ES-I3 (cell line): Measurements from ENCODE around the gene NUB1.

Experiments
- H3K36me3 ChIP-seq: 2 replicates; pipeline ENCODE4 v1.6.1; 2013; ENCODE audit warnings: mild to moderate bottlenecking, low read length, control low read depth, moderate library complexity; ENCODE audit not compliant: insufficient read depth
- H3K4me1 ChIP-seq: 2 replicates; pipeline ENCODE4 v1.6.1; 2013; ENCODE audit warnings: mild to moderate bottlenecking, control low read depth, low read length; ENCODE audit not compliant: insufficient read depth
- H3K9ac ChIP-seq: 2 replicates; pipeline ENCODE4 v1.6.1; 2013; ENCODE audit warnings: low read depth, mild to moderate bottlenecking, low read length, moderate library complexity
- H3K9me3 ChIP-seq: 2 replicates; pipeline ENCODE4 v1.6.1; 2013; ENCODE audit warnings: mild to moderate bottlenecking, low read length, moderate library complexity; ENCODE audit not compliant: control insufficient read depth, insufficient read depth

NUB1 gene

DNA sequence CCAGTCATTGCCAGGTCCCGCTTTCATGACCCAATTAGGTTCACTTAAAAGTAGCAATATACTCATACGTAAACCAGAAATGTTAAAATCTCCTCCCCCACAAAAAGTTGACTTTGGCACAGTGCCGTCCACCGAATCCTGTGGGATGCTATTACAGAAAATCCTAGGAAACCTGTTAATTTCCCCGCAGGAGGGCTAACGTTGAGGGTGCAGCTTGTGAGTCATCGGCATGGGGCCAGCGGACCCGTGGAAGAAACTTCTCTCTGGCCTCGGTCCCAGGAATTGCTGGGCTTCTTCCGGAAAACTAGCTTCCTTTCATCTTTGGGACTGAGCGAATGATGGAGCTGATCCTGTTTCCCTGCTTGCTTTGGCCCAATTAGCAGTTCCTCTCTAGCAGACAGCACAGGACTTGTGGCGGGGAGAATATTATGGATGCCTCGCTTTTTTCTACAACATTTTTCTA lies 84.9 kb downstream of the NUB1 start:
- H3K9ac ChIP-seq: no peak overlapping the region
- peaks cover 24% of the 10 kb centered on the region; the same call in 1 of the 2 replicates for H3K4me1 ChIP-seq
- no peaks in the 10 kb centered on the region for H3K36me3 ChIP-seq
- peaks cover 7% of the 10 kb centered on the region for H3K9me3 ChIP-seq

DNA sequence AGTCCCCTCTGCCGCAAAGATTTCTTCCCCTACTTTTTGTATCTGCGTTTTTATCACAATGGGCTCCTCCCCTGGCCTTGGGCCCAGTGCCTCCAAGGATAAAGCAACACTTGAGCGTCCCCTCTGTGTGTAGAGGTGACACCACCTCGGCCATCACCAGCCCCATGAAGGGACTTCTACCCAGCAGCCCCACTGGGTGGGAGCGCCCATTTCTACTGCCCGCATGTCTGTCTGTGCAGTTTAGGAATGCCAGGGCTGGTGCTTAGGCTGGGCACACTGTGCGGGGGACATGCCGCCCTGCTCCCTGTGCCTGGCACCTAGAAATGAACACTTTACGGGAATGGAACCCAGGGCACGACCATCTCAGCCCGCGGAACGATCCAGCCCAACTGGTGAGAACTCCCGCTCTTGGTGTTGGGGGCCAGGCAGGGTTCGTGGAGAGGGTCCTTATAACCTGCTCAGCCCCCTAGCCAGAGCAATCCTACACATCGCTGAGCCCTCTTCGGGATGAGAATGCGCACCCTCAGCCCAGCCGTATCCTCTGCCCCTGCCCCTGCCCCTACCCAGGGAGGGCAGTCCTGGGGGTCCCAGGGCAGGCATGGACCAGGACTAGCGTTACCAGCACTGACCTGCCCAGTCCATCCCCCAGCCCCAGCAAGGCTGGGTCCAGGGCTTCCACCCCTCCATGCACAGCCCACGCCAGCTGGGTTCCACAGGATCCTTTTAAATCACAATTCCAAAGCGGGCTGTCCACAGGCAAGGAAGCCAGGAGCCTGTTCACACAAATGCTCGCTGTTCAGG lies 85.5 kb downstream of the NUB1 start:
- Histone ChIP-seq H3K9me3 (peaks cover 3% of the 10 kb centered on the region), H3K36me3 (no peaks in the 10 kb centered on the region), H3K9ac (no peak overlapping the region), H3K4me1 (peaks cover 24% of the 10 kb centered on the region; the same call in 1 of the 2 replicates)

DNA sequence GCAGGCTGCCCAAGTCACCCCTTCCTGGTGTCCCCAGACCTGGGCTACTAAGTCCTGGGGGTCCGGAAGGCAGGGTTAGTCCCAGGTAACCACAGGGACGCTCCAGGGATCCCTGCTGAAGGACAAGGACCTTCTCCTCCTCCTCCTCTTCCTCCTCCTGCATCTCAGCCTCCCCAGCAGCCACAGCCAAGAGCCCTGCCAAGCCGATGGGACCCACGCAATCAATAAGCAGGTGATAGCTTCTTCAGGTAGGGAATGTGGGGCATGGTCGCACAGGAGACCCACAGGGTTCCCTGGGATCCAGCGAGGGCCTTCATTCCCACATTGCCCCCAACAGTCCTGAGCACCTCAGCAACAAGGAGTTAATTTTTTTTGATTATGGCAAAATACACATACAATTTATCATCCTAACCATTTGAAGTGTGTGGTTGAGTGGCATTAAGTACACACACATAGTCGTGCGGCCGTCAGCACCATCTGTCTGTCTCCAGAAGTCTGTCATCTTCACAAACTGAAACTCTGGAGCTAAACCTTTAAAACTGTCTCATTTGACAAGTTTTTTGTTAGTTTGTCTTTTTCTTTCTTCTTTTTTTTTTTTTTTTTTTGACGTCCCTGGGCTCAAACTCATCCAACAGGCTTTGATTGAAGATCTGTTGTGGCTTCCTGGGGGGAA lies 86.2 kb downstream of the NUB1 start:
- H3K36me3 ChIP-seq: no peaks in the 10 kb centered on the region
- H3K9ac ChIP-seq: no peak overlapping the region
- H3K4me1 ChIP-seq: peaks cover 24% of the 10 kb centered on the region; the same call in 1 of the 2 replicates
- H3K9me3 ChIP-seq: no peaks in the 10 kb centered on the region
